Measurements from ENCODE around the gene FER. TPM values are rescaled to one million over a fixed set of nuclear protein-coding genes. Genes with fewer than 3 reads are reported as not detected.

Gene FER
- total RNA-seq, 1 experiment from 2014 or later = 22.1 TPM

DNA sequence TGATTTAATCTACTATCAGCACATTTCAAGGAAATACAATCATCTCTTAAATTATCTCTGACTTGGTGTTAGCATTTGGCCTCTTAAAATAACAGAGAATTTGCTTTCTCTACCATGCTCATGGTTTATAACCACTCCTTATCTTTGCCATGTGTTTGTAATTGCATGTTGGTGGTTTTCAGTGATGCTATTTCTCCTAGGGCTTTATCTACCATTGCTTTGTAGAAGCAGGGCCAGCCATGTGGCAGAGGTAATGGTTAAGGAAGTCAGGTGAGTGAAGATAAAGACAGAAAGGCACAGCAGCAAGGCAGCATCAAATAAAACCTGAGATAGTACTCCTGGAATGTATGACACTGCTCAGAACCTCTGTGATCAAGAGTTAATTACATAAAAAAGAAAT, 206.2 kb downstream of the FER start:
- BruUV-seq (replicated peaks) = no TSS peak
- intact Hi-C loops (cut with micrococcal nuclease; ENCODE audit: unreplicated experiment) = no loop called here
- no peaks in the 10 kb centered on the region for H3K4me1 ChIP-seq (ENCODE audit: control insufficient read depth, insufficient read depth, low read length)
- TF ChIP-seq POLR2AphosphoS5 (IDR thresholded peaks at IDR 0.05; ENCODE audit: low read depth, low read length) = no peak
- TF ChIP-seq, protein P1, sequence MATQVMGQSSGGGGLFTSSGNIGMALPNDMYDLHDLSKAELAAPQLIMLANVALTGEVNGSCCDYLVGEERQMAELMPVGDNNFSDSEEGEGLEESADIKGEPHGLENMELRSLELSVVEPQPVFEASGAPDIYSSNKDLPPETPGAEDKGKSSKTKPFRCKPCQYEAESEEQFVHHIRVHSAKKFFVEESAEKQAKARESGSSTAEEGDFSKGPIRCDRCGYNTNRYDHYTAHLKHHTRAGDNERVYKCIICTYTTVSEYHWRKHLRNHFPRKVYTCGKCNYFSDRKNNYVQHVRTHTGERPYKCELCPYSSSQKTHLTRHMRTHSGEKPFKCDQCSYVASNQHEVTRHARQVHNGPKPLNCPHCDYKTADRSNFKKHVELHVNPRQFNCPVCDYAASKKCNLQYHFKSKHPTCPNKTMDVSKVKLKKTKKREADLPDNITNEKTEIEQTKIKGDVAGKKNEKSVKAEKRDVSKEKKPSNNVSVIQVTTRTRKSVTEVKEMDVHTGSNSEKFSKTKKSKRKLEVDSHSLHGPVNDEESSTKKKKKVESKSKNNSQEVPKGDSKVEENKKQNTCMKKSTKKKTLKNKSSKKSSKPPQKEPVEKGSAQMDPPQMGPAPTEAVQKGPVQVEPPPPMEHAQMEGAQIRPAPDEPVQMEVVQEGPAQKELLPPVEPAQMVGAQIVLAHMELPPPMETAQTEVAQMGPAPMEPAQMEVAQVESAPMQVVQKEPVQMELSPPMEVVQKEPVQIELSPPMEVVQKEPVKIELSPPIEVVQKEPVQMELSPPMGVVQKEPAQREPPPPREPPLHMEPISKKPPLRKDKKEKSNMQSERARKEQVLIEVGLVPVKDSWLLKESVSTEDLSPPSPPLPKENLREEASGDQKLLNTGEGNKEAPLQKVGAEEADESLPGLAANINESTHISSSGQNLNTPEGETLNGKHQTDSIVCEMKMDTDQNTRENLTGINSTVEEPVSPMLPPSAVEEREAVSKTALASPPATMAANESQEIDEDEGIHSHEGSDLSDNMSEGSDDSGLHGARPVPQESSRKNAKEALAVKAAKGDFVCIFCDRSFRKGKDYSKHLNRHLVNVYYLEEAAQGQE (IDR thresholded peaks at IDR 0.05; ENCODE audit: insufficient read depth in 1 of 2, low read depth in 2 of 2, low read length in 1 of 2) = no peak
- TF ChIP-seq TCF7L2 (IDR thresholded peaks at IDR 0.05; ENCODE audit: low read depth, low read length) = no peak
- TF ChIP-seq CTCF (IDR thresholded peaks at IDR 0.05) = no peak
- no peak for TF ChIP-seq SIN3A (IDR thresholded peaks at IDR 0.05; ENCODE audit: borderline replicate concordance, insufficient read depth, low read depth, low read length)
- DNase-seq (ENCODE audit: low read depth, low spot score) (no peak), ATAC-seq (no peak)
- in situ Hi-C loops (cut with HindIII; ENCODE audit: low pct_unique_long_range_greater_than_20kb, low sequenced_read_pairs) = no loop called here
- H3K4me3 ChIP-seq (ENCODE audit: low read depth in 2 of 2, low read length in 2 of 2) = no peak overlapping the region
- H3K27ac ChIP-seq (ENCODE audit: low read length) = no peak overlapping the region
- POLR2A ChIA-PET = no interaction called here
- H3K27me3 ChIP-seq (ENCODE audit: control insufficient read depth, insufficient read depth, low read length) = no peaks in the 10 kb centered on the region
- no peaks in the 10 kb centered on the region for H3K36me3 ChIP-seq (ENCODE audit: control insufficient read depth, insufficient read depth, low read length)
- no peaks in the 10 kb centered on the region for H3K9me3 ChIP-seq (ENCODE audit: control insufficient read depth, insufficient read depth, low read depth, low read length)
- CTCF ChIA-PET = no interaction called here

DNA sequence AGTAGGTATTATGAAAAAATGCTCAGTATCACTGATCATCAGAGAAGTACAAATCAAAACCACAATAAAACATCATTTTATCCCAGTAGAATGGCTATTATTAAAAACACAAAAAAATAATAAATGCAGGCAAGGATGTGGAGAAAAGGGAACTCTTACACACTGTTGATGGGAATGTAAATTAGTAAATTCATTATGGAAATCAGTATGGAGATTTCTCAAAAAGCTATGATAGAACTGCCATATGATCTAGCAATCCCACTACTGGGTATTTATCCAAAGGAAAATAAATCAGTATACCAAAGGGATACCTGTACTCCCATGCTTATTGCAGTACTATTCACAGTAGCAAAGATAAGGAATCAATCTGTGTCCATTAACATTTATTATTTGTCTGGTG, 209.6 kb downstream of the FER start:
- TF ChIP-seq SIN3A (IDR thresholded peaks at IDR 0.05; ENCODE audit: borderline replicate concordance, insufficient read depth, low read depth, low read length) = no peak
- TF ChIP-seq TCF7L2 (IDR thresholded peaks at IDR 0.05; ENCODE audit: low read depth, low read length) = no peak
- CTCF ChIA-PET = no interaction called here
- no peak for ATAC-seq

DNA sequence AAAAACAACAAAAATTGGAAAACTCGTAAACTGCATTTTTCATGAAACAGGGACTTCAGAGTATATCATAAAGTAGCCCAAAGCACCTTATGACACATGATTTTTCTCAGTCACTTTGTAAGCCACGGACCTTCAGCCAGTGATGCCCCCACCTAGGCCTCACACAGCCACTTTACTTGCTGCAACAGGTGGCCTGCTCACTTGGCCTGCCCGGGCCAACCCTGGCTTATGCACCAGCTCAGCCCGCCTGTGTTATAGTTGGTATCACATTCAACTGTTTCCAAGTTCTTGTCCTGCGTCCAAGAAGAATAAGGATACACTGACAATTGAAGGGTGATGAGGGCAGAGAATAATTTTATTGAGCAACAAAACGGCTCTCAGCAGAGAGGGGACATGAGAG, 219.2 kb downstream of the FER start:
- TF ChIP-seq POLR2AphosphoS5 (IDR thresholded peaks at IDR 0.05; ENCODE audit: low read depth, low read length) (no peak), TCF7L2 (IDR thresholded peaks at IDR 0.05; ENCODE audit: low read depth, low read length) (no peak), CTCF (IDR thresholded peaks at IDR 0.05) (no peak), SIN3A (IDR thresholded peaks at IDR 0.05; ENCODE audit: borderline replicate concordance, insufficient read depth, low read depth, low read length) (no peak)
- TF ChIP-seq, protein P1 (IDR thresholded peaks at IDR 0.05; ENCODE audit: insufficient read depth in 1 of 2, low read depth in 2 of 2, low read length in 1 of 2) = no peak
- no peak overlapping the region for H3K4me3 ChIP-seq (ENCODE audit: low read depth in 2 of 2, low read length in 2 of 2)
- BruUV-seq (replicated peaks) = no TSS peak
- H3K4me1 ChIP-seq (ENCODE audit: control insufficient read depth, insufficient read depth, low read length) = no peaks in the 10 kb centered on the region
- no peaks in the 10 kb centered on the region for H3K9me3 ChIP-seq (ENCODE audit: control insufficient read depth, insufficient read depth, low read depth, low read length)
- H3K27me3 ChIP-seq (ENCODE audit: control insufficient read depth, insufficient read depth, low read length) = no peaks in the 10 kb centered on the region
- intact Hi-C loops (cut with micrococcal nuclease; ENCODE audit: unreplicated experiment) (no loop called here), in situ Hi-C loops (cut with HindIII; ENCODE audit: low pct_unique_long_range_greater_than_20kb, low sequenced_read_pairs) (no loop called here)
- ATAC-seq (no peak), DNase-seq (ENCODE audit: low read depth, low spot score) (no peak)
- H3K36me3 ChIP-seq (ENCODE audit: control insufficient read depth, insufficient read depth, low read length) = no peaks in the 10 kb centered on the region
- no peak overlapping the region for H3K27ac ChIP-seq (ENCODE audit: low read length)
- POLR2A ChIA-PET = no interaction called here
- CTCF ChIA-PET = no interaction called here

More for the DNA sequence above, 209.6 kb downstream of the FER start:
- POLR2A ChIA-PET = no interaction called here
- Histone ChIP-seq H3K27ac (ENCODE audit: low read length) (no peak overlapping the region), H3K36me3 (ENCODE audit: control insufficient read depth, insufficient read depth, low read length) (no peaks in the 10 kb centered on the region), H3K27me3 (ENCODE audit: control insufficient read depth, insufficient read depth, low read length) (no peaks in the 10 kb centered on the region), H3K4me1 (ENCODE audit: control insufficient read depth, insufficient read depth, low read length) (no peaks in the 10 kb centered on the region), H3K9me3 (ENCODE audit: control insufficient read depth, insufficient read depth, low read depth, low read length) (no peaks in the 10 kb centered on the region), H3K4me3 (ENCODE audit: low read depth in 2 of 2, low read length in 2 of 2) (no peak overlapping the region)
- in situ Hi-C loops (cut with HindIII; ENCODE audit: low pct_unique_long_range_greater_than_20kb, low sequenced_read_pairs) (no loop called here), intact Hi-C loops (cut with micrococcal nuclease; ENCODE audit: unreplicated experiment) (no loop called here)
- no peak for DNase-seq (ENCODE audit: low read depth, low spot score)
- BruUV-seq (replicated peaks) = no TSS peak

All from Panc1 (cell line).